GM19395 (cell line): ENCODE data around the gene ANKRD33B.
"Not testable (repeated sequence)": the region's sequence is repeated elsewhere in the genome, so short reads cannot be mapped to it uniquely, and the experiment has no call there.

Source experiments
- ATAC-seq: cut with Tn5 transposase; IDR thresholded peaks from one replicate; pipeline ENCODE4 v1.9.1; 2021; ENCODE audit warnings: mild to moderate bottlenecking, moderate library complexity; ENCODE audit not compliant: unreplicated experiment

The ANKRD33B gene

GRCh38 chr5:10653751-10654400 lies 90.0 kb downstream of the ANKRD33B start:
- ATAC-seq: no peak

GRCh38 chr5:10654566-10654965 lies 90.7 kb downstream of the ANKRD33B start:
- ATAC-seq: no peak

GRCh38 chr5:10655161-10655971 lies 91.5 kb downstream of the ANKRD33B start:
- no peak for ATAC-seq

GRCh38 chr5:10655972-10656830 lies 92.3 kb downstream of the ANKRD33B start:
- no peak for ATAC-seq

GRCh38 chr5:10658265-10658664 lies 94.4 kb downstream of the ANKRD33B start:
- ATAC-seq: no peak

- no peak for ATAC-seq
Observed at GRCh38 chr5:10660135-10660534, 96.3 kb downstream of the ANKRD33B start.

GRCh38 chr5:10660720-10661387 lies 97.0 kb downstream of the ANKRD33B start:
- no peak for ATAC-seq

GRCh38 chr5:10661401-10661800 lies 97.5 kb downstream of the ANKRD33B start:
- ATAC-seq: no peak

- ATAC-seq: no peak
Observed at GRCh38 chr5:10662083-10662482, 98.2 kb downstream of the ANKRD33B start.

GRCh38 chr5:10662661-10663488 lies 99.0 kb downstream of the ANKRD33B start:
- ATAC-seq: no peak

- no peak for ATAC-seq
Observed at GRCh38 chr5:10663489-10664179, 99.8 kb downstream of the ANKRD33B start.

GRCh38 chr5:10664180-10664769 lies 100.4 kb downstream of the ANKRD33B start:
- not testable (repeated sequence) for ATAC-seq

GRCh38 chr5:10665799-10666198 lies 101.9 kb downstream of the ANKRD33B start:
- ATAC-seq: no peak

- ATAC-seq: no peak
Observed at GRCh38 chr5:10666531-10667299, 102.8 kb downstream of the ANKRD33B start.

GRCh38 chr5:10667431-10668057 lies 103.7 kb downstream of the ANKRD33B start:
- ATAC-seq: no peak

- no peak for ATAC-seq
Observed at GRCh38 chr5:10668697-10669096, 104.8 kb downstream of the ANKRD33B start.

- no peak for ATAC-seq
Observed at GRCh38 chr5:10669983-10670382, 106.1 kb downstream of the ANKRD33B start.
